ENCODE data around the gene UPP1.

UPP1 gene

DNA sequence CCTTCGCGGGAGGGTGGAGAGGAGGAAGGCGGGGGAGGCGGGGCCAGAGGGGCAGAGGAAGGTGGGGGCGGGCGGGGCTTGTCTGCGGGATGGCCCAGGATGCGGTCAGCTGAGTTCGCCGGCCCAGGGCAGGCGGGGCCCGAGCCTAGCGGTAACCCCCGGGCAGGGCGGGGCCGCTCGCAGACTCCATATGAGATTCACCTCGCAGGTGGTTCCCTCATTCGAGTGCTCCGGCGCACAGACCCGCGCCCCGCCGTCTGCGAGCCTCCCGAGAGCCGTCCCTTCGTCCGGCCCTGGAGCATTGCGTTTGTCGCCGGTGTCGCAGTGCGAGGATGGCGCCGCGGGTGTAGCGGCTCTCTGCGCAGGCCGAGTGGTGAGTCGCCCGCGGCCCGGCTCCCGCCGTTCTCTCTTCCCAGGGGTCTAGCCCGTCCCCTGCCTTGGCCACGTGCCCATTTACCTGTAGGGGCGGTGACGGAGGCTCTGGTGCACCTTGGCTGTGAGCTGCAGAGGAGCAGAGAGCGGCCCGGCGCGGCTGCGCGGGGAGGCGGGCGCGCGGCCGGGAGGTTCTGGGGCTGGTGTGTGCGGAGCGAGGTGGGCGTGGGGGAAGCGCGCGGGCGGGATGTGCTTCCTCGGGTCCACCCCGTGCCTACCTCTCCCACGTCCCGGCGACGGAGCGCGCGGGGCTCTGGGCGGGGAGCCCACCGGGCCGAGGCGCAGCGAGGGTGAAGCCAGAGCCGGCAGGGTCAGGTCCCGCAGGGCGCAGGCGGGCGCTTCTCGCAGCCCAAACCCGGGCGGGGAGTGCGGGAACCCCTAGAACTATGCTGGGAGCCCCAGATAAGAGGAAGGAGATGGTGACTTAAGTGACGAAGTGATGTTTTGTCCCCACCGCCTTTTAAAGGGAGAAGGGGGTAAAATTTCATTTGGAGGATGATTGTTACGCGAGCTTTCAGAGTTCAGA is at the start of gene UPP1:
Gene UPP1, plus strand, starts transcription at position 220 of the 958 bp plus-strand sequence. CDS start 5,519 bp downstream, outside the sequence.
- TF ChIP-seq, protein P1, sequence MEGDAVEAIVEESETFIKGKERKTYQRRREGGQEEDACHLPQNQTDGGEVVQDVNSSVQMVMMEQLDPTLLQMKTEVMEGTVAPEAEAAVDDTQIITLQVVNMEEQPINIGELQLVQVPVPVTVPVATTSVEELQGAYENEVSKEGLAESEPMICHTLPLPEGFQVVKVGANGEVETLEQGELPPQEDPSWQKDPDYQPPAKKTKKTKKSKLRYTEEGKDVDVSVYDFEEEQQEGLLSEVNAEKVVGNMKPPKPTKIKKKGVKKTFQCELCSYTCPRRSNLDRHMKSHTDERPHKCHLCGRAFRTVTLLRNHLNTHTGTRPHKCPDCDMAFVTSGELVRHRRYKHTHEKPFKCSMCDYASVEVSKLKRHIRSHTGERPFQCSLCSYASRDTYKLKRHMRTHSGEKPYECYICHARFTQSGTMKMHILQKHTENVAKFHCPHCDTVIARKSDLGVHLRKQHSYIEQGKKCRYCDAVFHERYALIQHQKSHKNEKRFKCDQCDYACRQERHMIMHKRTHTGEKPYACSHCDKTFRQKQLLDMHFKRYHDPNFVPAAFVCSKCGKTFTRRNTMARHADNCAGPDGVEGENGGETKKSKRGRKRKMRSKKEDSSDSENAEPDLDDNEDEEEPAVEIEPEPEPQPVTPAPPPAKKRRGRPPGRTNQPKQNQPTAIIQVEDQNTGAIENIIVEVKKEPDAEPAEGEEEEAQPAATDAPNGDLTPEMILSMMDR (conservative IDR thresholded peaks at IDR 0.05; ENCODE audit: low read depth), result no peak
- H3K27ac ChIP-seq, result peak within 1 kb of the TSS; percentile 100
- DNase-seq (ENCODE audit: low spot score), result peak; percentile 90
- ChIA-PET POLR2A (ENCODE audit: low non-redundant PET) (no interaction called here), CTCF (interaction anchor here (0.7 to 1.5 kb wide), 5 partner anchors 21 to 1119 kb away, joined by 3 to 6 read pairs (median 4); no protein-coding TSS in a partner anchor)

GRCh38 chr7:48040944-48041652 is 48.0 kb upstream of the UPP1 start:
- DNase-seq (ENCODE audit: low spot score), result no peak
- ChIA-PET POLR2A (ENCODE audit: low non-redundant PET) (no interaction called here), CTCF (no interaction called here)
- H3K27ac ChIP-seq, result peak overlapping the region; percentile 84
- TF ChIP-seq, protein P1 (conservative IDR thresholded peaks at IDR 0.05; ENCODE audit: low read depth), result no peak

DNA sequence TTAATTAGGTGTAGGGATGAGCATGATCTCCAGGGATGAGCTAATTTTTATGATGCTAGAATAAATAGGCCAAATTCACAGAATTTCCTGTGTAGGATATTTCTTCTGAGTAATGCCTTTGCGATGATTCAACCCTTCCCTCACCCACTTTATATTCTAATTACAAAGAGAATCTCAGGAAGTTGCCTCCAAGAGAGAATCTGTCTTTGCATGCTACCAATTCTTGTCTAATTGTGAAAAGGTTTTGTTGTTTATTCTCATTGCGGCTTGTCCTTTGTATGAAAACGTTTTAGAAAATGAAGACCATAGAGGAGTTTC is 47.5 kb upstream of the UPP1 start:
- TF ChIP-seq, protein P1 (conservative IDR thresholded peaks at IDR 0.05; ENCODE audit: low read depth), result no peak
- peak overlapping the region; percentile 84 for H3K27ac ChIP-seq
- POLR2A ChIA-PET (ENCODE audit: low non-redundant PET), result no interaction called here
- DNase-seq (ENCODE audit: low spot score), result peak; percentile 44
- CTCF ChIA-PET, result no interaction called here

- ChIA-PET CTCF (no interaction called here), POLR2A (ENCODE audit: low non-redundant PET) (no interaction called here)
- TF ChIP-seq, protein P1 (conservative IDR thresholded peaks at IDR 0.05; ENCODE audit: low read depth), result no peak
- H3K27ac ChIP-seq, result no peak overlapping the region
- no peak for DNase-seq (ENCODE audit: low spot score)
These were observed 46.8 kb upstream of the UPP1 start for GRCh38 chr7:48042216-48042615.

DNA sequence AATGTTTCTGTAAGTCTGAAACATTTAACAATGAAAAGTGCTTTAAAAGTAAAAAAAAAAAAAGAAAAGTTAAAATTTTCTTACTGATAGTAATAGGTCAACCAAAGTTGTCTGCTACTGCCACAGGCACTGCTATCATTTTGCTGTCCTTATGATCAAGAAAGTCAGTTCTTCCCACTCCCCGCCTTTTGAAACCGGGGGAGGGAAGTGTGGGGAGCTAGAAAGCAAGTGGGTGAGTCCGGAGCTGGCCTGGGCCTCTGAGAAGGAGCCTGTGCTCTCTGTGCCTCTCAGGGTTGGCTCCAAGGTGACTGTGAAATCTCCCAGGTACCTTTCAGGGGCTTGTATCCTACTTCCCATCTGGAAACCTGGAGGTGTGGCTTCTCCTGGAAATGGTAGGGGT is 46.4 kb upstream of the UPP1 start:
- ChIA-PET CTCF (no interaction called here), POLR2A (ENCODE audit: low non-redundant PET) (no interaction called here)
- DNase-seq (ENCODE audit: low spot score), result no peak
- H3K27ac ChIP-seq, result peak overlapping the region; percentile 41; the same call in 1 of the 2 replicates
- TF ChIP-seq, protein P1 (conservative IDR thresholded peaks at IDR 0.05; ENCODE audit: low read depth), result no peak

DNA sequence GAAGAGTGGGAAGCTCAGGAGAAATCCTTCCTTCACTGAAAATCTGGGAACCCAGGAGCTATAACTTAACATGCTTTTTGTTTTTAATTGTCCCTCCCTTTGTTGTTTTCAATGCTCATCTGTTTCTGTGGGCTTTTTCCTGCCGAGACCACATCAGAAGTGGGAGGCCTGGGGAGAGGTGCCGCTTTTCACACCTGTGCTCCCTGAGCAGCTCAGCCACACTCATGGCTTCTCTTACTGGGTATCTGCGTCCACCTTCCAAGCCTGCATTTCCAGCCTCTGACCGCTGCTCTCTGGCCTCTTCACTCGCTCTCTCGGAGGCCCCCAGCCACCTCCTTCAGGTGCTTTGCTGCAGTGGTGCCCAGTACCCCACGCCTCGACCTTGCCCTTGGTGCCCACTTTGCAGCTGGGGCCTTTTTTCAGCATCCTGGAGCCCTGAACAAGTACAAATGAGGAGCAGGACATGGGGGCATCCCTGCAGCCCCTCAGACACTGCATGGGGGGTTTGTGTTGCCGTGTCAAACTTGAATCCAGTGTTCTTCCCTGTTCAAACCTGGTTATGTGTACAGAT is 43.8 kb upstream of the UPP1 start:
- H3K27ac ChIP-seq, result no peak overlapping the region
- POLR2A ChIA-PET (ENCODE audit: low non-redundant PET), result no interaction called here
- no peak for DNase-seq (ENCODE audit: low spot score)
- CTCF ChIA-PET, result interaction anchor here (0.8 kb wide), 1 partner anchor 112 kb away, joined by 3 read pairs; no protein-coding TSS in a partner anchor
- TF ChIP-seq, protein P1 (conservative IDR thresholded peaks at IDR 0.05; ENCODE audit: low read depth), result no peak

All from RWPE1 (cell line).